Gastrocnemius medialis (tissue), 4 donors: ENCODE results near the gene RNF40. TPM values are rescaled to one million over a fixed set of nuclear protein-coding genes. Genes with fewer than 3 reads are reported as not detected.
A peak's percentile ranks its signal among the peaks of the same experiment; 100 is the strongest.

ENCODE experiments used
- ATAC-seq, 2 donors: fragments of 150-250 bp; one replicate each; pipeline ENCODE4 v1.9.1; 2016
- DNase-seq, 2 donors: peaks; one replicate each; pipeline ENCODE4 v3.0.0-alpha.2; 2019
- H3K27ac ChIP-seq, 4 donors: fragments of 200-600 bp; sonication (generic); 1 replicate in 1 of 4; 2 replicates in 3 of 4; pipeline ENCODE4 v1.5.1; 2016 to 2018; ENCODE audit warnings: mild to moderate bottlenecking in 2 of 4, moderate library complexity in 1 of 4
- H3K27me3 ChIP-seq, 3 donors: fragments of 200-600 bp; sonication (generic) in 2 of 3; 1 replicate in 1 of 3; 2 replicates in 2 of 3; pipeline versions ENCODE4 v1.5.1 to v1.6.0; 2016 to 2019; ENCODE audit warnings: mild to moderate bottlenecking in 1 of 3, moderate library complexity in 1 of 3
- H3K36me3 ChIP-seq, 2 donors: fragments of 200-600 bp; sonication (generic) in 1 of 2; one replicate each; pipeline ENCODE4 v1.5.1; 2017 to 2018
- H3K4me1 ChIP-seq, 2 donors: fragments of 200-600 bp; sonication (generic) in 1 of 2; one replicate each; pipeline ENCODE4 v1.5.1; 2016 to 2017; ENCODE audit warnings: mild to moderate bottlenecking in 2 of 2
- H3K4me3 ChIP-seq, 4 donors: fragments of 200-600 bp; sonication (generic) in 3 of 4; 1 replicate in 1 of 4; 2 replicates in 3 of 4; pipeline ENCODE4 v1.5.1; 2016 to 2019; ENCODE audit warnings: mild to moderate bottlenecking in 2 of 4
- H3K9me3 ChIP-seq, 3 donors: fragments of 200-600 bp; sonication (generic) in 2 of 3; 1 replicate in 1 of 3; 2 replicates in 2 of 3; pipeline ENCODE4 v1.5.1; 2016 to 2019
- POLR2A ChIP-seq, 2 donors: fragments of 450-650 bp; IDR thresholded peaks; one replicate each; pipeline ENCODE4 v1.6.1; 2017; ENCODE audit warnings: antibody characterized with exemption in 2 of 2, mild to moderate bottlenecking in 2 of 2, moderate library complexity in 2 of 2
- in situ Hi-C, 4 donors: fragments of 200-750 bp; cut with MboI; loops; one replicate each; pipeline versions ENCODE4 v1.15.0 to v1.8.0; 2017; ENCODE audit warnings: low sequenced_read_pairs in 4 of 4
- intact Hi-C: fragments of 100-400 bp; cut with DNase I; formaldehyde crosslinking; loops from one replicate; pipeline ENCODE4 v1.15.1; 2023; ENCODE audit warnings: low total_unique reads
- total RNA-seq, 4 donors: library from RNA; depleted of rRNA; stranded (reverse); fragments of >200 nt; gene quantifications; one replicate each; pipeline versions ENCODE4 v1.1.0 to v1.2.3, GENCODE V29; 2016
- TF ChIP-seq, protein P1 (sequence below), 5 experiments: fragments of 450-650 bp in 3 of 5; fragments of 200-600 bp in 2 of 5; sonication (generic) in 2 of 5; IDR thresholded peaks in 4 of 5; conservative IDR thresholded peaks in 1 of 5; 1 replicate in 4 of 5; 2 replicates in 1 of 5; pipeline ENCODE4 v1.5.1; 2016 to 2019; ENCODE audit warnings: antibody characterized with exemption in 5 of 5, mild to moderate bottlenecking in 3 of 5, moderate library complexity in 3 of 5

Gene RNF40
- total RNA-seq, 4 donors from 2014 or later: 42.8 to 90.0 (median 57.0) TPM

DNA sequence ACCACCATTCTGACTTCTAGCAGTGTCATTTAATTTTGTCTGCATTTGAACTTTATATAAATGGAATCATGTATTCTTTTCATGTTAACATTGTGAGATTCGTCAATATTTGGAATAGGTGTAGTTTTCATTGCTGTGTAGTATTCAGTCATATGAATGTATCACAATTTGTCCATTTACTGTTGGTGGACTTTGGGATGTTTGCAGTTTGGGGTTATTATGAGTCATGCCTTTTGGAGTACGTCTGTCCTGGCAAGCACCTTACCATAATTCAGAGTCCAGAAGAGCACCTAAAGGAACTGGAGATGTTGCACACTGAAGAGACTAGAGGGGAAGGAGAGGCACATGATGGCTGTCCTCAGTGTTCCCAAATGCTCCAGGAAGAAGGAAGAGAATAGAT is 17.0 kb upstream of the RNF40 start:
- Histone ChIP-seq H3K9me3 (no peaks in the 10 kb centered on the region), H3K36me3 (peaks cover 0 to 12% of the 10 kb centered on the region in 2 donors), H3K27me3 (no peaks in the 10 kb centered on the region), H3K4me3 (no peak overlapping the region), H3K4me1 (peaks cover 18 to 23% of the 10 kb centered on the region in 2 donors), H3K27ac (peak overlapping the region; percentile 58 to 68 (median 62))
- ATAC-seq: no peak
- DNase-seq: no peak
- intact Hi-C loops (loop anchor here (5.0 kb wide), 1 partner anchor 437 kb away; the partner anchor contains the start of gene FUS), in situ Hi-C loops (no loop called here)
- TF ChIP-seq, protein P1, sequence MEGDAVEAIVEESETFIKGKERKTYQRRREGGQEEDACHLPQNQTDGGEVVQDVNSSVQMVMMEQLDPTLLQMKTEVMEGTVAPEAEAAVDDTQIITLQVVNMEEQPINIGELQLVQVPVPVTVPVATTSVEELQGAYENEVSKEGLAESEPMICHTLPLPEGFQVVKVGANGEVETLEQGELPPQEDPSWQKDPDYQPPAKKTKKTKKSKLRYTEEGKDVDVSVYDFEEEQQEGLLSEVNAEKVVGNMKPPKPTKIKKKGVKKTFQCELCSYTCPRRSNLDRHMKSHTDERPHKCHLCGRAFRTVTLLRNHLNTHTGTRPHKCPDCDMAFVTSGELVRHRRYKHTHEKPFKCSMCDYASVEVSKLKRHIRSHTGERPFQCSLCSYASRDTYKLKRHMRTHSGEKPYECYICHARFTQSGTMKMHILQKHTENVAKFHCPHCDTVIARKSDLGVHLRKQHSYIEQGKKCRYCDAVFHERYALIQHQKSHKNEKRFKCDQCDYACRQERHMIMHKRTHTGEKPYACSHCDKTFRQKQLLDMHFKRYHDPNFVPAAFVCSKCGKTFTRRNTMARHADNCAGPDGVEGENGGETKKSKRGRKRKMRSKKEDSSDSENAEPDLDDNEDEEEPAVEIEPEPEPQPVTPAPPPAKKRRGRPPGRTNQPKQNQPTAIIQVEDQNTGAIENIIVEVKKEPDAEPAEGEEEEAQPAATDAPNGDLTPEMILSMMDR (IDR thresholded peaks at IDR 0.05 in 4 of 5, conservative IDR thresholded peaks at IDR 0.05 in 1 of 5): no peak
- TF ChIP-seq POLR2A (IDR thresholded peaks at IDR 0.05): no peak

DNA sequence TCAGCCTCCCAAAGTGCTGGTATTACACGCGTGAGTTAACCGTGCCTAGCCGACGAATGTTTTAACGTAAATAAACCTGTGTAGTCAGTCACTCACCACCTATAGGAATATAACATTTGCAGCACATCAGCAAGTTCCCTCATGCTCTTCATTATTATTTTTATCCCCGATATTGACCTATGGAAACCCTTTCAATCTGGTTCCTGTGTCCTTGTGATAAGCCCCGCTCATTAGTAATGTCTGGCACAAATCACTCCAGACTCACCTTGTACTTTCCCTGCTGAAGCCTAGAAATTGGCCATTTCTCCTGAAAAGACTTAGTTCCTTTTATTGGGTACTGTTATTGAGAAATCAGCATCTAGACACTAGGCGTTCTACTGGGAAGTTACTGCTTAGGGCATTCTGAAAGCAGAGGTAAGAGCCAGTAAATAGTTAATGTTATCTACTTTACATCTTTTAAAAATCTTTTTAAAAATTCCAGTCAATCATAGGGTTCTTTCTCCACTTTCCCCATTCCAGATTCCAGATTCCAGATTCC is 15.4 kb upstream of the RNF40 start:
- in situ Hi-C loops: no loop called here
- Histone ChIP-seq H3K4me1 (peaks cover 7 to 8% of the 10 kb centered on the region in 2 donors), H3K9me3 (no peaks in the 10 kb centered on the region), H3K27ac (peak overlapping the region in 2 of 4 donors; percentile 77 to 86), H3K4me3 (no peak overlapping the region), H3K36me3 (peaks cover 0 to 20% of the 10 kb centered on the region in 2 donors), H3K27me3 (no peaks in the 10 kb centered on the region)
- no peak for TF ChIP-seq POLR2A (IDR thresholded peaks at IDR 0.05)
- TF ChIP-seq, protein P1 (IDR thresholded peaks at IDR 0.05 in 4 of 5, conservative IDR thresholded peaks at IDR 0.05 in 1 of 5): no peak
- DNase-seq (no peak), ATAC-seq (no peak)
- intact Hi-C loops: loop anchor here (5.0 kb wide), 1 partner anchor 436 kb away; the partner anchor contains the start of gene FUS

GRCh38 chr16:30747331-30747730 is 14.8 kb upstream of the RNF40 start:
- H3K27ac ChIP-seq: peak overlapping the region; percentile 73 to 86 (median 78)
- H3K27me3 ChIP-seq: no peaks in the 10 kb centered on the region
- H3K36me3 ChIP-seq: peaks cover 0 to 18% of the 10 kb centered on the region in 2 donors
- peaks cover 7 to 8% of the 10 kb centered on the region in 2 donors for H3K4me1 ChIP-seq
- TF ChIP-seq, protein P1 (IDR thresholded peaks at IDR 0.05 in 4 of 5, conservative IDR thresholded peaks at IDR 0.05 in 1 of 5): no peak
- no peak for TF ChIP-seq POLR2A (IDR thresholded peaks at IDR 0.05)
- in situ Hi-C loops (no loop called here), intact Hi-C loops (loop anchor here (5.0 kb wide), 1 partner anchor 435 kb away; the partner anchor contains the start of gene FUS)
- H3K9me3 ChIP-seq: no peaks in the 10 kb centered on the region
- ATAC-seq (peak in 1 of 2 donors; percentile 16), DNase-seq (no peak)
- H3K4me3 ChIP-seq: peak overlapping the region; percentile 63 to 91 (median 83)

DNA sequence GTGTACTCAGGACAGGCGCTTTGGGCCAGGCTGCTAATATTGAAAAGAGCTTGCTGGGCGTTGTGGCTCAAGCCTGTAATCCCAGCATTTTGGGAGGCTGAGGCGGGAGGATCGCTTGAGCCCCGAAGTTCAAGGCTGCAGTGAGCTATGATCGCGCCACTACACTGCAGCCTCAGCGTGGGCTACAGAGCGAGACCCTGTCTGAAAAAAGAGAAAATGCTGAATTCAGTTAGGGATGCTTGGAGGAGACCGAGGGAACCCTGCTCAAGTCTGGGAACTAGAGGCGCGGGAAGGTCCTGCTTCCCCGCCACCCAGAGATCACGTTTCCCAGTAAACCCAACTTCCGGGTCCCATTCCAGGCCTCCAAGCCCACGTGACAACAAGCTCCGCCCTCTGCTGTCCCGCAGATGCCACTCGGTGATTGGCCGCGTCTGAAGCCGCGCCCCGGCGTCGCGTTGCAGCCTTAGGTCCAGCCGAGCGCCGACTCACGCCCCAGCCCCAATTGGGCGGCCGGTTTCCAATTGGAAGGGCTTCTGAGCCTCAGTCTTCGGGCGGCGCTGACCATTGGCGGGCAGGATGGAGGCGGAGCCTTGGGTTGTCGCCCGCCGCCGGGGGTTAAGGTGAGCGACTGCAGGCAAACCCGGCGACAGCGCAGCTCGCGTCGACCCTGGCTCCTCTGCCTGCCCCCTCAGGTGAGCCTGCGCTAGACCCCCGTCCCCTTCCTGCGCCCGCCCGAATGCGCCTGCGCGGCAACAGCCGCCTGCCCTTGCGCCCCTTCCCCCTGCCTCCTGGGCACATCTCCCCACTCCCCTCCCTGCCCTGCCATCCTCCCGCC is 14.1 kb upstream of the RNF40 start, which contains the start of gene PHKG2:
PHKG2 (plus strand) TSS at position 627 of the 835 bp plus-strand sequence. CDS start 396 bp downstream, outside the sequence.
- Histone ChIP-seq H3K4me1 (peaks cover 7 to 8% of the 10 kb centered on the region in 2 donors), H3K27ac (peak within 1 kb of the TSS; percentile 73 to 91 (median 79)), H3K9me3 (no peaks in the 10 kb centered on the region), H3K27me3 (no peaks in the 10 kb centered on the region), H3K36me3 (peaks cover 0 to 25% of the 10 kb centered on the region in 2 donors), H3K4me3 (peak within 1 kb of the TSS; percentile 76 to 91 (median 88))
- peak; percentile 99 to 100 for DNase-seq
- ATAC-seq: peak; percentile 95 to 96
- intact Hi-C loops: loop anchor here (1.0 to 5.0 kb wide), 4 partner anchors 14 to 434 kb away; partner anchors contain the start of genes CFAP119, FUS and RNF40
- peak; percentile 48 to 53 for TF ChIP-seq POLR2A (IDR thresholded peaks at IDR 0.05)
- TF ChIP-seq, protein P1 (IDR thresholded peaks at IDR 0.05 in 4 of 5, conservative IDR thresholded peaks at IDR 0.05 in 1 of 5): no peak
- in situ Hi-C loops: no loop called here
